Measurements from ENCODE around the gene C20orf204. TPM values are rescaled to one million over a fixed set of nuclear protein-coding genes. Genes with fewer than 3 reads are reported as not detected.

The C20orf204 gene
- total RNA-seq, 1 experiment from 2014 or later = 3.4 TPM

GRCh38 chr20:64006902-64007301 lies 29.1 kb upstream of the C20orf204 start:
- no TSS peak for BruUV-seq (replicated peaks)
- CTCF ChIA-PET = no interaction called here
- H3K4me2 ChIP-seq (ENCODE audit: low read length) = no peak overlapping the region
- no peaks in the 10 kb centered on the region for H3K9me3 ChIP-seq (ENCODE audit: low read length)
- ATAC-seq = no peak
- no peaks in the 10 kb centered on the region for H3F3A ChIP-seq (ENCODE audit: low read length, unreplicated experiment)
- H3K79me2 ChIP-seq (ENCODE audit: low read length) = 0 out of 2 replicates have a peak, but pooled peaks cover 14% of the 10 kb centered on the region
- no peaks in the 10 kb centered on the region for H4K20me1 ChIP-seq (ENCODE audit: low read length)
- H3K4me3 ChIP-seq (ENCODE audit: low read length) = no peak overlapping the region
- peaks cover 70% of the 10 kb centered on the region for H3K36me3 ChIP-seq (ENCODE audit: low read depth, low read length)
- no peaks in the 10 kb centered on the region for H3K4me1 ChIP-seq (ENCODE audit: insufficient read depth, low read length)
- H3K9ac ChIP-seq (ENCODE audit: low read length) = no peak overlapping the region
- H3K27ac ChIP-seq (ENCODE audit: low read length) = no peak overlapping the region
- DNase-seq = no peak
- H3K9me2 ChIP-seq (replicated peaks; ENCODE audit: low read length) = no peaks in the 10 kb centered on the region
- intact Hi-C loops (cut with micrococcal nuclease) = no loop called here
- no peak overlapping the region for H2AFZ ChIP-seq (ENCODE audit: low read length)
- POLR2A ChIA-PET (ENCODE audit: unreplicated experiment) = no interaction called here
- no peaks in the 10 kb centered on the region for H3K27me3 ChIP-seq (ENCODE audit: low read length)
- no peak for TF ChIP-seq EZH2 (IDR thresholded peaks at IDR 0.05; ENCODE audit: low read length, unreplicated experiment)
- TF ChIP-seq EZH2phosphoT487 (IDR thresholded peaks at IDR 0.05; ENCODE audit: borderline replicate concordance, low read length) = no peak
- TF ChIP-seq CTCF (conservative IDR thresholded peaks at IDR 0.05; ENCODE audit: low read depth, low read length) = no peak

- ChIA-PET POLR2A (ENCODE audit: unreplicated experiment) (no interaction called here), CTCF (no interaction called here)
- H3K36me3 ChIP-seq (ENCODE audit: low read depth, low read length) = peaks cover 61% of the 10 kb centered on the region
- H3K79me2 ChIP-seq (ENCODE audit: low read length) = 0 out of 2 replicates have a peak, but pooled peaks cover 10% of the 10 kb centered on the region
- no peak for TF ChIP-seq EZH2 (IDR thresholded peaks at IDR 0.05; ENCODE audit: low read length, unreplicated experiment)
- TF ChIP-seq CTCF (conservative IDR thresholded peaks at IDR 0.05; ENCODE audit: low read depth, low read length) = no peak
- TF ChIP-seq EZH2phosphoT487 (IDR thresholded peaks at IDR 0.05; ENCODE audit: borderline replicate concordance, low read length) = no peak
- no peaks in the 10 kb centered on the region for H3K27me3 ChIP-seq (ENCODE audit: low read length)
- H3K4me1 ChIP-seq (ENCODE audit: insufficient read depth, low read length) = no peaks in the 10 kb centered on the region
- intact Hi-C loops (cut with micrococcal nuclease) = no loop called here
- H3F3A ChIP-seq (ENCODE audit: low read length, unreplicated experiment) = no peaks in the 10 kb centered on the region
- H4K20me1 ChIP-seq (ENCODE audit: low read length) = no peaks in the 10 kb centered on the region
- no peak overlapping the region for H2AFZ ChIP-seq (ENCODE audit: low read length)
- no peak overlapping the region for H3K9ac ChIP-seq (ENCODE audit: low read length)
- DNase-seq (no peak), ATAC-seq (no peak)
- H3K27ac ChIP-seq (ENCODE audit: low read length) = 0 out of 2 replicates have a peak overlapping the region, but pooled peaks have one; percentile 4
- no peaks in the 10 kb centered on the region for H3K9me3 ChIP-seq (ENCODE audit: low read length)
- H3K4me2 ChIP-seq (ENCODE audit: low read length) = no peak overlapping the region
- no peak overlapping the region for H3K4me3 ChIP-seq (ENCODE audit: low read length)
- no TSS peak for BruUV-seq (replicated peaks)
- no peaks in the 10 kb centered on the region for H3K9me2 ChIP-seq (replicated peaks; ENCODE audit: low read length)
These were observed 26.1 kb upstream of the C20orf204 start for GRCh38 chr20:64009811-64010387.

- Histone ChIP-seq H3K4me1 (ENCODE audit: insufficient read depth, low read length) (no peaks in the 10 kb centered on the region), H3K9ac (ENCODE audit: low read length) (no peak overlapping the region), H4K20me1 (ENCODE audit: low read length) (no peaks in the 10 kb centered on the region), H3K4me3 (ENCODE audit: low read length) (no peak overlapping the region), H2AFZ (ENCODE audit: low read length) (no peak overlapping the region), H3K9me3 (ENCODE audit: low read length) (no peaks in the 10 kb centered on the region), H3K4me2 (ENCODE audit: low read length) (no peak overlapping the region), H3K27ac (ENCODE audit: low read length) (peak overlapping the region; percentile 32; the same call in 1 of the 2 replicates), H3K9me2 (replicated peaks; ENCODE audit: low read length) (no peaks in the 10 kb centered on the region), H3K79me2 (ENCODE audit: low read length) (0 out of 2 replicates have a peak, but pooled peaks cover 9% of the 10 kb centered on the region), H3K27me3 (ENCODE audit: low read length) (no peaks in the 10 kb centered on the region), H3F3A (ENCODE audit: low read length, unreplicated experiment) (no peaks in the 10 kb centered on the region), H3K36me3 (ENCODE audit: low read depth, low read length) (peaks cover 59% of the 10 kb centered on the region)
- CTCF ChIA-PET = no interaction called here
- ATAC-seq (no peak), DNase-seq (peak; percentile 11)
- no TSS peak for BruUV-seq (replicated peaks)
- intact Hi-C loops (cut with micrococcal nuclease) = no loop called here
- POLR2A ChIA-PET (ENCODE audit: unreplicated experiment) = no interaction called here
- TF ChIP-seq CTCF (conservative IDR thresholded peaks at IDR 0.05; ENCODE audit: low read depth, low read length) (no peak), EZH2phosphoT487 (IDR thresholded peaks at IDR 0.05; ENCODE audit: borderline replicate concordance, low read length) (no peak), EZH2 (IDR thresholded peaks at IDR 0.05; ENCODE audit: low read length, unreplicated experiment) (no peak)
These were observed 25.2 kb upstream of the C20orf204 start for GRCh38 chr20:64010711-64011237.

All from PC-3 (cell line).